Liver (tissue), 3 donors: ENCODE results near the gene BRAP.

Experiments used
- CTCF ChIP-seq: fragments of 150-350 bp; IDR thresholded peaks from 2 replicates; pipeline ENCODE4 v1.5.1; 2017; ENCODE audit warnings: improper control_type of control experiment, low read depth, low read length; ENCODE audit not compliant: missing input control
- GABPA ChIP-seq, 2 donors: IDR thresholded peaks in 1 of 2; conservative IDR thresholded peaks in 1 of 2; 2 replicates each; pipeline ENCODE4 v1.6.1; 2016; ENCODE audit warnings: antibody characterized with exemption in 2 of 2, mild to moderate bottlenecking in 1 of 2, moderate library complexity in 1 of 2
- JUND ChIP-seq, 2 donors: IDR thresholded peaks; 2 replicates each; pipeline ENCODE4 v1.6.1; 2016; ENCODE audit warnings: antibody characterized with exemption in 2 of 2
- MAX ChIP-seq: IDR thresholded peaks from 2 replicates; pipeline ENCODE4 v1.6.1; 2016; ENCODE audit warnings: antibody characterized with exemption
- RAD21 ChIP-seq, 2 donors: IDR thresholded peaks; 2 replicates each; pipeline ENCODE4 v1.6.1; 2016; ENCODE audit warnings: antibody characterized with exemption in 2 of 2, mild to moderate bottlenecking in 2 of 2
- REST ChIP-seq: IDR thresholded peaks from 2 replicates; pipeline ENCODE4 v1.6.1; 2016; ENCODE audit warnings: antibody characterized with exemption, mild to moderate bottlenecking
- YY1 ChIP-seq: IDR thresholded peaks from 2 replicates; pipeline ENCODE4 v1.6.1; 2016; ENCODE audit warnings: antibody characterized with exemption, mild to moderate bottlenecking
- ZBTB33 ChIP-seq: IDR thresholded peaks from 2 replicates; pipeline ENCODE4 v1.6.1; 2016; ENCODE audit warnings: antibody characterized with exemption
- donor health status: healthy.
- donor health status: healthy.

- TF ChIP-seq CTCF (no peak), REST (no peak), JUND (IDR thresholded peaks at IDR 0.05) (no peak), YY1 (no peak), ZBTB33 (no peak), RAD21 (IDR thresholded peaks at IDR 0.05) (no peak), MAX (no peak), GABPA (IDR thresholded peaks at IDR 0.05 in 1 of 2, conservative IDR thresholded peaks at IDR 0.05 in 1 of 2) (no peak)
Measured at GRCh38 chr12:111692575-111693210, 6.9 kb upstream of the BRAP start.
